Ovary (tissue), 9 donors: ENCODE data around the gene EMD. TPM values are rescaled to one million over a fixed set of nuclear protein-coding genes. Genes with fewer than 3 reads are reported as not detected.

Experiments used
- DNase-seq, 5 donors: peaks; one replicate each; pipeline ENCODE4 v3.0.0-alpha.2; 2019 to 2020
- H3K27ac ChIP-seq, 2 donors: fragments of 200-600 bp; one replicate each; pipeline versions ENCODE4 v1.5.1 to v1.8.0; 2019 to 2022
- H3K27me3 ChIP-seq: fragments of 200-600 bp; one replicate; pipeline ENCODE4 v1.8.0; 2022
- H3K36me3 ChIP-seq: fragments of 200-600 bp; sonication (generic); one replicate; pipeline ENCODE4 v1.5.1; 2019
- H3K4me1 ChIP-seq: one replicate; pipeline ENCODE4 v1.8.1; 2013; ENCODE audit warnings: mild to moderate bottlenecking, moderate library complexity; ENCODE audit not compliant: insufficient read depth
- H3K4me3 ChIP-seq: fragments of 200-600 bp; sonication (generic); one replicate; pipeline ENCODE4 v1.5.1; 2017
- H3K9me3 ChIP-seq, 2 donors: fragments of 200-600 bp in 1 of 2; sonication (generic) in 1 of 2; one replicate each; pipeline versions ENCODE4 v1.5.1 to v1.8.1; 2013 to 2019; ENCODE audit warnings: mild to moderate bottlenecking in 1 of 2, moderate library complexity in 1 of 2
- CTCF ChIP-seq, 3 donors: fragments of 450-650 bp in 2 of 3; fragments of 200-600 bp in 1 of 3; IDR thresholded peaks; one replicate each; pipeline versions ENCODE4 v1.5.1 to v1.8.0; 2016 to 2022; ENCODE audit warnings: antibody characterized with exemption in 3 of 3, mild to moderate bottlenecking in 1 of 3
- EP300 ChIP-seq: sonication (generic); formaldehyde crosslinking; IDR thresholded peaks from one replicate; pipeline ENCODE4 v1.6.1; 2017; ENCODE audit warnings: antibody characterized with exemption
- POLR2A ChIP-seq: fragments of 450-650 bp; IDR thresholded peaks from one replicate; pipeline ENCODE4 v1.6.1; 2017; ENCODE audit warnings: antibody characterized with exemption, mild to moderate bottlenecking, moderate library complexity
- WGBS, 3 donors: extraction: QIAGEN DNeasy Blood & Tissue Kit in 1 of 3; methylation state at CpG; one replicate each; pipeline versions ENCODE4 v1.1.5 to v1.1.7; 2013 to 2017; 5-methylcytosine and 5-hydroxymethylcytosine counted together
- intact Hi-C, 4 donors: fragments of 100-400 bp; cut with DNase I; formaldehyde crosslinking; loops; one replicate each; pipeline versions ENCODE4 v1.11.0 to v1.15.1; 2022 to 2023
- polyA plus RNA-seq, 2 donors: library from polyadenylated mRNA; stranded (reverse); fragments of 200-250 nt in 1 of 2; fragments of 350-450 nt in 1 of 2; fragmentation: Illumina TruSeq in 1 of 2; extraction: RNeasy Lipid Tissue Mini Kit (QIAGEN cat#74804) in 1 of 2; gene quantifications; one replicate each; pipeline ENCODE4 v1.2.3, GENCODE V29; 2013 to 2014
- total RNA-seq, 7 donors: library from RNA; depleted of rRNA in 2 of 7; stranded (reverse); fragments of >200 nt in 2 of 7; fragmentation: NEBNext Ultra II Directional in 3 of 7; extraction: Animal tissue kit (Norgen Biotek cat#: 25700) in 3 of 7; gene quantifications; one replicate each; pipeline versions ENCODE4 v1.1.0 to v1.2.4, GENCODE V29; 2016 to 2023
- donor health status: DM: no; HTN: no; CAD: no; lungs with moderate emphysema.
- donor health status: DM: no; HTN: no; CAD: no.
- donor health status: Bipolar disorder and iron deficiency.
- donor health status: DM: yes; HTN: yes; CAD: no.
- donor health status: DM: no; HTN: no; CAD: no.
- donor health status: DM: yes; HTN: yes; CAD: no.

EMD gene
- total and polyA plus RNA-seq, 9 donors: 40.5 to 158 (median 107) TPM

GRCh38 chrX:154365052-154365600 is 14.0 kb upstream of the EMD start:
- Histone ChIP-seq H3K27ac (no peak overlapping the region), H3K36me3 (no peaks in the 10 kb centered on the region), H3K4me1 (peaks cover 8% of the 10 kb centered on the region), H3K9me3 (no peaks in the 10 kb centered on the region), H3K27me3 (no peaks in the 10 kb centered on the region), H3K4me3 (no peak overlapping the region)
- TF ChIP-seq POLR2A: no peak
- no peak for TF ChIP-seq CTCF (IDR thresholded peaks at IDR 0.05)
- no peak for TF ChIP-seq EP300
- no peak for DNase-seq
- intact Hi-C loops: no loop called here
- 64 to 75% (median 67%) methylated on average over 20 of the region's 20 CpGs for WGBS, 3 donors

GRCh38 chrX:154365997-154366665 is 13.0 kb upstream of the EMD start:
- DNase-seq: no peak
- Histone ChIP-seq H3K4me3 (no peak overlapping the region), H3K36me3 (no peaks in the 10 kb centered on the region), H3K4me1 (peaks cover 8% of the 10 kb centered on the region), H3K27me3 (no peaks in the 10 kb centered on the region), H3K27ac (no peak overlapping the region), H3K9me3 (no peaks in the 10 kb centered on the region)
- TF ChIP-seq EP300 (no peak), CTCF (IDR thresholded peaks at IDR 0.05) (no peak), POLR2A (no peak)
- 76 to 77% (median 77%) methylated on average over 31 to 32 of the region's 32 CpGs for WGBS, 3 donors
- intact Hi-C loops: no loop called here

- Histone ChIP-seq H3K4me1 (peaks cover 8% of the 10 kb centered on the region), H3K27ac (peak overlapping the region in 1 of 2 donors; percentile 16), H3K9me3 (no peaks in the 10 kb centered on the region), H3K36me3 (no peaks in the 10 kb centered on the region), H3K27me3 (no peaks in the 10 kb centered on the region), H3K4me3 (no peak overlapping the region)
- 59 to 83% (median 74%) methylated on average over 8 to 11 of the region's 11 CpGs for WGBS, 3 donors
- TF ChIP-seq EP300: no peak
- TF ChIP-seq POLR2A: no peak
- no peak for TF ChIP-seq CTCF (IDR thresholded peaks at IDR 0.05)
- no peak for DNase-seq
- intact Hi-C loops: no loop called here
These were observed 12.4 kb upstream of the EMD start for GRCh38 chrX:154366666-154367055.

- TF ChIP-seq CTCF (IDR thresholded peaks at IDR 0.05) (no peak), EP300 (no peak), POLR2A (no peak)
- Histone ChIP-seq H3K27ac (peak overlapping the region; percentile 87 to 90), H3K27me3 (no peaks in the 10 kb centered on the region), H3K4me1 (peaks cover 8% of the 10 kb centered on the region), H3K9me3 (no peaks in the 10 kb centered on the region), H3K36me3 (no peaks in the 10 kb centered on the region), H3K4me3 (no peak overlapping the region)
- DNase-seq: no peak
- intact Hi-C loops: no loop called here
- 66 to 76% (median 71%) methylated on average over 25 to 31 of the region's 31 CpGs for WGBS, 3 donors
These were observed 11.4 kb upstream of the EMD start for GRCh38 chrX:154367474-154368308.
